ENCODE results near the gene SLFN5.
"Not testable (repeated sequence)": the region's sequence is repeated elsewhere in the genome, so short reads cannot be mapped to it uniquely, and the experiment has no call there.

The SLFN5 gene

GRCh38 chr17:35243561-35244340 lies 879 bp downstream of the SLFN5 start:
- no peak for DNase-seq

GRCh38 chr17:35244341-35245195 lies 1.7 kb downstream of the SLFN5 start:
- DNase-seq, result no peak

- no peak for DNase-seq
Observed at GRCh38 chr17:35245196-35245486, 2.3 kb downstream of the SLFN5 start.

- DNase-seq, result no peak
Observed at GRCh38 chr17:35252651-35253050, 9.8 kb downstream of the SLFN5 start.

- no peak for DNase-seq
Observed at GRCh38 chr17:35254107-35254773, 11.4 kb downstream of the SLFN5 start.

DNA sequence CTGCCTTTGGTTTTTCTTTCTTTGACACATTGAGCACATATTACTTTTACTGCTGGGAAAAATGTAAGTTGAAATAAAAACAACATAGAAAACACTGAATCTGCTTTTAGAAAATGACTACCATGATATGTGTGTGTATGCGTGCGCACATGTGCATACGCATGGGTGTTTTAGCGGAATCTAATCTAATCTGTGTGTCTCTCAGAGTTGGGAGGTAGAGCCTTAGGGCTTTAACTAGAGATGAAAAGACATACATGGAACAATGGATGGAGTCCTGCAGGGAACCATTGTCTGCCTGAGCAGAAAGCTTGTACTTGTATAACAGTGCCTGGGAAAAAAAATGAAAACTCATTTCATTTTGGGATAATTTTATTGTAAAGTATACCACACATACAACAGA lies 12.4 kb downstream of the SLFN5 start:
- no peak for DNase-seq

DNA sequence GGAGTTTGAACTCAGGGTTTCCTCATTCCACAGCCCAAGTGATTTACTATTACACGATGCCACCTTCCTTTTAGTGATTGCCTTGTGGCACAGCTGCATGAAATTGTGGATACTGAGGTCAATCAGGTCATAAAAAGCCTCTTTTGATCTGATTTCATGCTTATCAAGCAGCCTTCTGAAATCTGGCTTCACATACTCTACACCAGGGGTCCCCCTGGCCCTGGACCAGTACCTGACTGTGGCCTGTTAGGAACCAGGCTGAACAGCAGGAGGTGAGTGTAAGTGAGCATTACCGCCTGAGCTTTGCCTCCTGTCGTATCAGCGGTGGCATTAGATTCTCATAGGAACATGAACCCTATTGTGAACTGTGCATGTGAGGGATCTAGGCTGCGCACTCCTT lies 13.8 kb downstream of the SLFN5 start:
- DNase-seq, result no peak

DNA sequence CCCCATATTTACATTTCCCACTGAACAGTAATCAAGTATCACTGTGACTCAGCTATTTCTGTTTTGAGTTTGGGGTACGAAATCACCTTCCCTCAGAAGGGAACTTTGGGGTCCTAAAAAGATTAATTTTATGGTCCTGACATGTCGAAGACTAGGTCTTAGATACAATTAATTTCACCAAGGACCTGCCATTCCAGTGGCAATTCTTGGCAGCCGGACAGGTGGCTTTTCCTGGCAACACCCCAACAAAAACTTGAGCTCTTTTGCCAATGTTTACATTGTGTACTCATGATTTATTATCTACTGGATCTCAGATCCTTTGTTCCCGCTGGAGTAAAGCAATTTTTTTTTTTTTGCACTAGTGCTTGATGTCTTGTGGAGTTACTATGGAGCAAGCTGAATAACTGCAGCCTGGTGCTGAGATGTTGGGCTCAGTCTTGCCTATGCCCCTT lies 14.4 kb downstream of the SLFN5 start:
- peak; percentile 89 for DNase-seq

DNA sequence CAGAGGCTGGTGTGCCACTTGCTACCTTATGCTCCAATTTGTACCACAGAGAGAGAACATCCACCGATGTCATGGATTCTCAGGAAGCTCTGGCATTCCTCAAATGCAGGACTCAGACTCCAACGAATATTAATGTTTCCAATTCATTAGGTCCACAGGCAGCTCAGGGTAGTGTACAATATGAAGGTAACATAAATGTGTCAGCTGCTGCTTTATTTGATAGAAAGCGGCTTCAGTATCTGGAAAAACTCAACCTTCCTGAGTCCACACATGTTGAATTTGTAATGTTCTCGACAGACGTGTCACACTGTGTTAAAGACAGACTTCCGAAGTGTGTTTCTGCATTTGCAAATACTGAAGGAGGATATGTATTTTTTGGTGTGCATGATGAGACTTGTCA lies 16.1 kb downstream of the SLFN5 start:
- no peak for DNase-seq

DNA sequence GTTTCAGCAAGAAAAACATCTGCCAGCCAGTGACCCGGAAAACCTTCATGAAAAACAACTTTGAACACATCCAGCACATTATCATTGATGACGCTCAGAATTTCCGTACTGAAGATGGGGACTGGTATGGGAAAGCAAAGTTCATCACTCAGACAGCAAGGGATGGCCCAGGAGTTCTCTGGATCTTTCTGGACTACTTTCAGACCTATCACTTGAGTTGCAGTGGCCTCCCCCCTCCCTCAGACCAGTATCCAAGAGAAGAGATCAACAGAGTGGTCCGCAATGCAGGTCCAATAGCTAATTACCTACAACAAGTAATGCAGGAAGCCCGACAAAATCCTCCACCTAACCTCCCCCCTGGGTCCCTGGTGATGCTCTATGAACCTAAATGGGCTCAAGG lies 22.2 kb downstream of the SLFN5 start:
- DNase-seq, result no peak

- no peak for DNase-seq
Observed at GRCh38 chr17:35265566-35266141, 22.8 kb downstream of the SLFN5 start.

DNA sequence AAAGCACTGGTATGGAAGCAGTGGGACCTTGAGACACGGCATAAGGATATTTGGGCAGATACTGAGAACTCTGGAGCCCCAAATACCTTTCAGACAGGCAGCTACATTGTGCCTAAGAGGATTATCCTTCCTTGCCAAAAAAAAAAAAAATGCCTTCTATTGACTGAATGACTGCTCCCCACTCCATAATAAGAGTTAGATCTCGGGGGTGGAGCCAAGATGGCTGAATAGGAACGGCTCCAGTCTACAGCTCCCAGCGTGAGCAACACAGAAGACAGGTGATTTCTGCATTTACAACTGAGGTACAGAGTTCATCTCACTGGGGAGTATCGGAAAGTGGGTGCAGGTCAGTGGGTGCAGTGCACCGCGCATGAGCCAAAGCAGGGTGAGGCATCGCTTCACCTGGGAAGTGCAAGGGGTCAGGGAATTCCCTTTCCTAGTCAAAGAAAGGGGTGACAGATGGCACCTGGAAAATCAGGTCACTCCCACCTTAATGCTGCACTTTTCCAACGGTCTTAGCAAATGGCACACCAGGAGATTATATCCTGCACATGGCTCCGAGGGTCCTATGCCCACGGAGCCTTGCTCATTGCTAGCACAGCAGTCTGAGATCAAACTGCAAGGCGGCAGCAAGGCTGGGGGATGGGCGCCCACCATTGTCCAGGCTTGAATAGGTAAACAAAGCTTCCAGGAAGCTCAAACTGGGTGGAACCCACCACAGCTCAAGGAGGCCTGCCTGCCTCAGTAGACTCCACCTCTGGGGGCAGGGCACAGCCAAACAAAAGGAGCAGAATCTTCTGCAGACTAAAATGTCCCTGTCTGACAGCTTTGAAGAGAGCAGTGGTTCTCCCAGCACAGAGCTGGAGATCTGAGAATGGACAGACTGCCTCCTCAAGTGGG lies 31.5 kb downstream of the SLFN5 start:
- DNase-seq, result not testable (repeated sequence)

- DNase-seq, result not testable (repeated sequence)
Observed at GRCh38 chr17:35278454-35278853, 35.6 kb downstream of the SLFN5 start.

DNA sequence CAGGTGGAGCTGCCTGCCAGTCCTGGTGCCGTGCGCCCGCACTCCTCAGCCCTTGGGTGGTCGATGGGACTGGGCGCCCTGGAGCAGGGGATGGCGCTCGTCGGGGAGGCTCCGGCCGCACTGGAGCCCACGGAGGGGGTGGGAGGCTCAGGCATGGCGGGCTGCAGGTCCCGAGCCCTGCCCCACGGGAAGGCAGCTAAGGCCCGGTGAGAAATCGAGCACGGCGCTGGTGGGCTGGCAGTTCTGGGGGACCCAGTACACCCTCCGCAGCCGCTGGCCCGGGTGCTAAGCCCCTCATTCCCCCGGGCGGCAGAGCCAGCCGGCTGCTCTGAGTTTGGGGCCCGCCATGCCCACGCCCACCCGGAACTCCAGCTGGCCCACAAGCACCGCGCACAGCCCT lies 36.0 kb downstream of the SLFN5 start:
- DNase-seq, result not testable (repeated sequence)

- DNase-seq, result no peak
Observed at GRCh38 chr17:35283767-35284166, 40.9 kb downstream of the SLFN5 start.

DNA sequence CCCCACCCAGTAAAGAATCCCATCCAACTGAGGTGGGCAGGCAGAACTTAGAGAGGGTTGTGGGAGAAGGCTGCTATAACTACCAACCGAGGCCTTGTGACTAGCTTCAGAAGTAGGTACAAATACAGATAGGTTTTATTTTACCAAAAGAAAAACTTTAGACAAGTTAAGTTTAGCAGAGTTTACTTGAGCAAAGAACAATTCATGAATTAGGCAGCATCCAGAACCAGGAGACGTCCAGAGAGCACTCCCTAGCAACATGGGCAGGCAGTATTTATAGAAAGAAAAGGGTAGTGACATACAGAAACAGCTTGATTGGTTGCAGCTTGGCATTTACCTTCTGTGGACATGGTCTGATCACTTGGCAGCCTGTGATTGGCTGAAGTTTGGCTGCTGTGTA lies 42.1 kb downstream of the SLFN5 start:
- DNase-seq, result no peak

DNA sequence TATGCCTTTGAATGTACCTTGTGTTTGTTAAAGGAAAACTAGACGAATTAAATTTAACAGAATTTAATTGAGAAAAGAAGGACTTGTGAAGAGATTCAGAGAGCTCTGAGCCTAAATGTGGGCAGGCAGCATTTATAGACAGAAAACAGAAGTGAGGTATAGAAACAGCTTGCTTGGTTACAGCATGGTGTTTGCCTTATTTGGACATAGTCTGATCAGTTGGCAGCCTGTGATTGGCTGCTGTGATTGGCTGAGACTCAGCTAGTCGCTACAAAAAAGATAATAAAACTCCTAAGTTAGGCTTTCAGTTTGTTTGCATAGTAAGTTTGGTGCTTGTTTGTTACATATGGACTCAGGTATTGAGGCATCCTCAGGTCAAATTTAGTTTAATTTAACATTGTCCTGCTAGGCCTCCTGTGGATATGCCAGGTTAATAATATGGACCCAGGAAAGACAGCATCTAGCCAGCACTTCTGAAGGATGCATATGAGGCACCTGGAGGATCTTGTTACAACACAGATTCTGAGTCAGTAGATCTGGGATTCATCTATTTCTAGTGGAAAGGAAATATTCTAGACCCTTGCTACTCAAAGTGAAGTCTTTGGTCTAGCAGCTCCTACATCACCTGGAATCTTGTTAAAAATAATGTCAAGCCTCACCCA lies 43.4 kb downstream of the SLFN5 start:
- DNase-seq, result no peak

- DNase-seq, result no peak
Observed at GRCh38 chr17:35287286-35287811, 44.5 kb downstream of the SLFN5 start.

DNA sequence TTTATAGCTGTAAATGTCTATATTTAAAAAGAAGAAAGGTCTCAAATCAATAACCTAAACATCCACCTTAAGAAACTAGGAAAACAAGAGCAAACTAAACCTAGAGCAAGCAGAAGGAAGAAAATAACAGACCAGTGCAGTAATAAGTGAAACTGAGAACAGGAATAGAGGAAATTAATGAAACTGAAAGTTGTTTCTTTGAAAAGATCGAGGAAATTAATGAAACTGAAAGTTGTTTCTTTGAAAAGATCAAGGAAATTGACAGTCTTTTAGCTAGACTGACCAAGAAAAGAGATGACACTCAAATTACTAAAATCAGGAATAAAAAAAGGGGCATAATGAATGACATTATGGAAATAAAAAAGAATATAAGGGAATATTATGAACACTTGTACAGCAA lies 46.4 kb downstream of the SLFN5 start:
- no peak for DNase-seq

DNA sequence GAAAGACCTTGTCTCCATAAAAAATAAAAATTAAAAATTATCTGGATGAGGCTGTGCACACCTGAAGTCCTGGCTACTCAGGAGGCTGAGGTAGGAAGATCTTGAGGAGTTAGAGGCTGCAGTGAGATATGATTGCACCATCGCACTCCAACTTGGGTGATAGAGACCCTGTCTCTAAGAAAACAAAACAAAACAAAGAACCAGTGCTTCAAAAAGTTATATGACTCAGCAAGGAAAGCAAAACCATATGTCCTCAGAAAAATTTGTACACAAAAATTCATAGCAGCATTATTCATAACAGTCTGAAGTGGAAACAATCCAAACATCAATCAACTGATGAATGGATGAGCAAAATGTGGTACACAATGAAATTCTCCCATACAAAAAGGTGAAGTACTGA lies 48.9 kb downstream of the SLFN5 start:
- DNase-seq, result no peak

DNA sequence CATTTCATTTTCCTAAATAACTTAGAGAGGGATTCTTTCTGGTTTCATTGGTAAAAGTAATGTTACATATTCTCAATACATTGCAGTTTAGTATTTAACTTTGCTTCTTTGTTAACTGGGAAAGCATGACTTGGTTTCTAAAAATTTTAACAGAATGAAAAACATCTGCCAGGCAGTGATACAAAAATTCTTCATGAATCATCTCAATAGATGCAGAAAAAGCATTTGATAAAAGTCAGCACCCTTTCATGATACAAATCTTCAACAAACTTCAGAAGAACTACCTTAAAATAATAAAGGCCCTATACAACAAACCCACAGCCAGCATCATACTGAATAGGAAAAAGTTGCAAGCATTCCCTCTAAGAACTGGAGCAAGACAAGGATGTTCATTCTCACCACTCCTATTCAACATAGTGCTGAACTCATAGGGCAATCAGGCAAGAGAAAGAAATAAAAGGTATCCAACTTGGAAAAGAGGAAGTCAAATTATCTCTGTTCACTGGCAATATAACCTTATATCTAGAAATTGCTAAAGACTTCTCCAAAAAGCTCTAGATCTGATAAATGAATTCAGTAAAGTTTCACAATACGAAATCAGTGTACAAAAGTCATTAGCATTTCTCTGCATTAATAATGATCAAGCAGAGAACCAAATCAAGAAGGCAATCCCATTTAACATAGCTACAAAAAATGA lies 50.4 kb downstream of the SLFN5 start:
- DNase-seq, result no peak

Measured in NCI-H774 (cell line).